VCaP (cell line): ENCODE measurements around the gene BSCL2.
A peak's percentile ranks its signal among the peaks of the same experiment; 100 is the strongest.
"Not testable (repeated sequence)": the region's sequence is repeated elsewhere in the genome, so short reads cannot be mapped to it uniquely, and the experiment has no call there.

Experiments used
- H3K27ac ChIP-seq: fragments of 450-650 bp; 2 replicates; pipeline ENCODE4 v1.5.1; 2017
- TF ChIP-seq, protein P1 (sequence below): fragments of 450-650 bp; conservative IDR thresholded peaks from 2 replicates; pipeline ENCODE4 v1.5.1; 2017; ENCODE audit warnings: mild to moderate bottlenecking, moderate library complexity

BSCL2 gene

DNA sequence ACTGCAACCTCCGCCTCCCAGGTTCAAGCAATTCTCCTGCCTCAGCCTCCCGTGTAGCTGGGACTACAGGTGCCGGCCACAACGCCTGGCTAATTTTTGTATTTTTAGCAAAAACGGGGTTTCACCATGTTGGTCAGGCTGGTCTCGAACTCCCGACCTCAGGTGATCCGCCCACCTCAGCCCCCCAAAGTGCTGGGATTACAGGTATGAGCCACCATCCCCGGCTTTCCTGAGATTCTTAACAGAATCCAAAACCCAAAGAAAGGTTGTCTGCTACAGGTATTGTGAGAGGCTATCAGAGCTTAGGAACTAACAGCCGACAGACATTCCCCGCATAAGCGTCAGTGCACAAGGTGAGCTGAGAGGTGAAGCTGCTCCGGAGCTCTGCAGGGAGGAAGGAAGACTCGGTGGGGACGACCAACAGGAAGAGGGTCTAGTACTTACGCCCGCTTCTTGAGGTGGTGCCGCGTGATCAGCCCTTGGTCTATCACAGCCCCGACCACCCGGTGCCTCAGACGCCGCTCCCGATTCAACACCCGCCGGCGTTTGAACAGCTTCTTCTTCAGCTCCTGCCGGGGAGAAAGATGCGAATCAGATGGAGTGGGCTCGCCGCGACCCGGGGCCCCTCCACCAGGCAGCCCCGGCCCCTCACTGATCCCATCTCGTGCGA, 42.7 kb downstream of the BSCL2 start:
- H3K27ac ChIP-seq = peak overlapping the region; percentile 95
- TF ChIP-seq, protein P1, sequence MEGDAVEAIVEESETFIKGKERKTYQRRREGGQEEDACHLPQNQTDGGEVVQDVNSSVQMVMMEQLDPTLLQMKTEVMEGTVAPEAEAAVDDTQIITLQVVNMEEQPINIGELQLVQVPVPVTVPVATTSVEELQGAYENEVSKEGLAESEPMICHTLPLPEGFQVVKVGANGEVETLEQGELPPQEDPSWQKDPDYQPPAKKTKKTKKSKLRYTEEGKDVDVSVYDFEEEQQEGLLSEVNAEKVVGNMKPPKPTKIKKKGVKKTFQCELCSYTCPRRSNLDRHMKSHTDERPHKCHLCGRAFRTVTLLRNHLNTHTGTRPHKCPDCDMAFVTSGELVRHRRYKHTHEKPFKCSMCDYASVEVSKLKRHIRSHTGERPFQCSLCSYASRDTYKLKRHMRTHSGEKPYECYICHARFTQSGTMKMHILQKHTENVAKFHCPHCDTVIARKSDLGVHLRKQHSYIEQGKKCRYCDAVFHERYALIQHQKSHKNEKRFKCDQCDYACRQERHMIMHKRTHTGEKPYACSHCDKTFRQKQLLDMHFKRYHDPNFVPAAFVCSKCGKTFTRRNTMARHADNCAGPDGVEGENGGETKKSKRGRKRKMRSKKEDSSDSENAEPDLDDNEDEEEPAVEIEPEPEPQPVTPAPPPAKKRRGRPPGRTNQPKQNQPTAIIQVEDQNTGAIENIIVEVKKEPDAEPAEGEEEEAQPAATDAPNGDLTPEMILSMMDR = no peak

DNA sequence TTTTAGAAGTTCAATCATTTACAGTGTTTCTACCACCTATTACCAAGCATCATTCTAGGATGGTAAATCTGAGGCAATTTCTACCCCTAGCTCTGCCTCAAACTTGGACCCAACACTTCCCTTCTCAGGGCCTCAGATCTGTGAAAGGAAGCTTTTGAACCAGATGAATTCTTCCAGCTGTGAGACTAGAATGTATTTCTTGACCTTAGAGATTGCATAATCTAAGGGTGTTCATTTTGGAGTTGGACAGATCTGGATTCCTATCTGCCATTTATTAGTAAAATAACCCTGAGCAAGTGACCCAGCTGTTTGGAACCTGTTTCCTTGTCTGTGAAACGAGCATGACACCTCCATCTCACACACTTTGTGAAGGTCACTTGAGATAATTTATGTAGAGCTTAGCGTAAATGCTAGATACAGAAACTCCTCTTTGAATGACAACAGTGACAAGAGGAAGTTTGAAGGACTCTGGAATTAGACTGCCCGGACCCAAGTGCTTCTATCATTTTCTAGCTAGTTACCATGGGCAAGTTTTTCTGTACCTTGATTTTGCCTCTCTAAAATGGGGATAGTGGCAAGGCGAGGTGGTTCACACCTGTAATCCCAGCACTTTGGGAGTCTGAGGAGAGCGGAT, 50.3 kb downstream of the BSCL2 start:
- H3K27ac ChIP-seq = no peak overlapping the region

DNA sequence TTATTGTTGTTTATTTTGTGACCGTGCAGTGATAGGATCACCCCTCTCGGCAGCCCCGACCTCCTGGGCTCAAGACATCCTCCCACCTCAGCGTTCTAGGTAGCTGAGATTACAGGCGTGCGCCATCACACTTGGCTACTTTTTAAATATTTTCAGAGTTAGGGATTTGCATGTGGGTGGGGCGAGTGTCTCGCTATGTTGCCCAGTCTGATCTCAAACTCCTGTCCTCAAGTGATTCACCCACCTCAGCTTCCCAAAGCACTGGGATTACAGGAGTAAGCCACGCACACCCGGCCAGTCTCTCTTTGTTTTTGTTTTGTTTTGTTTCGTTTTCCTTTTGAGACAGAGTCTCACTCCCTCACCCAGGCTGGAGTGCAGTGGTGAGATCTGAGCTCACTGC, 52.9 kb downstream of the BSCL2 start:
- peak overlapping the region; percentile 88 for H3K27ac ChIP-seq
- TF ChIP-seq, protein P1 = no peak

More for the DNA sequence above, 50.3 kb downstream of the BSCL2 start:
- TF ChIP-seq, protein P1 = no peak

DNA sequence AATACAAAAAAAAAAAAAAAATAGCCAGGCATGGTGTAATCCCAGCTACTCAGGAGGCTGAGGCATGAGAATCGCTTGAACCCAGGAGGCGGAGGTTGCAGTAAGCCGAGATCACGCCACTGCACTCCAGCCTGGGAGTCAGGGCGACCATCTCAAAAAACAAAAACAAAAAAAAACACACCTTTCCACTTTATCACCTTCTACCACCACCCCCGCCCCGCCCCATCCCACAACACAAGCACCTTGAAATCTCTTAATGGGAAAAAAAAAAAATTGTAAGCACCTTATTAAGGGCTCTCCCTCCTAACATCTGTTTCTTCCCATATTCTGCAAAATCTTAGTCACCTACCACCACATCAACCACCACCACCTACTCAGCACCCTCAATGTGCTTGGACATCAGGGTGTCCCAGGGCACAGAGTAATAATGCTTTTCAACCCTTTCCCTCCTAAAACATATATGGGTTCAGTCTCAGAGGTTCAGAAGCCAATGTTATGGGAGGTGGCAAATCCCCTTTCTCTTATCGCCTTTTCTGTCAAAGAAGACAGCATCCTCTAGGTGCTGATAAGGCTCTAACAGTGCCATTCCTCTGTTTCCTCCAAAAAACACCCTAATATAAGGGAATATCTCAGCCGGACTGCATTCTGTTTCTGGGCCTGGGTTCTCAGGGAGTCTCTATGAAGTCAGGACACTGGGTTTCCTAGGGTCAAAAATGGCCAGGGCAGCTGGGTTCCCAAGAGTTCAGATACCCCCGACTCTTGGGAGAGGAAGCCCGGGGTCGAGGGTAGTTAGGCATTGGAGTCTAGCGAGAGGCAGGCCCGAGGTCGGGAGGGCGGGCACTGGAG, 54.8 kb downstream of the BSCL2 start:
- peak overlapping the region; percentile 88 for H3K27ac ChIP-seq

DNA sequence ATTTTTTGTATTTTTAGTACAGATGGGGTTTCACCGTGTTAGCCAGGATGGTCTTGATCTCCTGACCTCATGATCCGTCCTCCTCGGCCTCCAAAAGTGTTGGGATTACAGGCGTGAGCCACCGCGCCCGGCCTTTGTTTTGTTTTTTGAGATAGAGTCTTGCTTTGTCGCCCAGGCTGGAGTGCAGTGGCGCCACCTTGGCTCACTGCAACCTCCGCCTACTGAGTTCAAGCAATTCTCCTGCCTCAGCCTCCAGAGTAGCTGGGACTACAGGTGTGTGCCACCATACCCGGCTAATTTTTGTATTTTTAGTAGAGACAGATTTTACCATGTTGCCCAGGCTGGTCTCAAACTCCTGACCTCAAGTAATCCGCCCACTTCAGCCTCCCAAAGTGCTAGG, 56.9 kb downstream of the BSCL2 start:
- not testable (repeated sequence) for H3K27ac ChIP-seq

More for the DNA sequence above, 54.8 kb downstream of the BSCL2 start:
- TF ChIP-seq, protein P1 = no peak

DNA sequence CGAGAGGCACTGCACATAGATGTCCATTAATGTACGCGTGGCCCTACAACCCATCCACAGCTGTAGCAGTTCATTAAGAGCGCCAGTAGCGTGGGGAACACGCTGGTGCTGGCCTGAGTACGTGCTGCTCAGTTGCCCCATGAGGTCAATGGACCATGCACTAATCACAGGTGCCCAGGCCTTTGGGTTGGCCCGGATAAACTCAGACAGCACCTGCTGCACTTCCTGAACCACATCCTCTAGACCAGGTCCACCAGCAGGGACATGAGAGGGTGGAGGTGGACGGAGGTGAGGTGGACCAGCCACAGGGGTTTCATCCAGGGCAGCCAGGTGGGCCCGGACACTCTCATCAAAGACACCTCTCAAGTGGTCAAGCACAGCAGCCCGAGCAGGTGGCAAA, 57.7 kb downstream of the BSCL2 start:
- TF ChIP-seq, protein P1 = no peak
- H3K27ac ChIP-seq = no peak overlapping the region

DNA sequence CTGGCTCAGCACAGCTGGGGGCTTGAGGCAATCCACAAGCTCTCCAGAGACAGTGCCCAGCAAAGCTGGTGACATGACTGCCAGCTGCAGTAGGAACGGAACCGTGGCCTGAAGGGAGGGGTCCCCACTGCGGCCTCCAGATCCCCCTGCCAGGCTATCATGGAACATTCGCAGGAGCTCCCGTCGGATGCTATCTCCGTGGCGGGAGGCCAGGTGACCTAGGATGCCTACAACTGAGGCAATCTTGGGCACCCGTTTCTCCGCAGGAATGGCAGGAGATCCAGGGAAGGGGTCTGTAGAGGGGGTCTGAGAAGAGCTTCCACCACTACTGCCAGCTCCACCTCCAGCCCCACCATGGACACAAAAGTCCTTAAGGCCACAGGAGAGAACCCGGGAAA, 58.3 kb downstream of the BSCL2 start:
- TF ChIP-seq, protein P1 = no peak
- H3K27ac ChIP-seq = no peak overlapping the region
